HG03108 (cell line): ENCODE measurements around the gene ACSL5.
"Not testable (repeated sequence)": the region's sequence is repeated elsewhere in the genome, so short reads cannot be mapped to it uniquely, and the experiment has no call there.

Source experiments
- ATAC-seq: cut with Tn5 transposase; IDR thresholded peaks from one replicate; pipeline ENCODE4 v1.9.1; 2021; ENCODE audit warnings: moderate library complexity; ENCODE audit not compliant: unreplicated experiment

Gene ACSL5

DNA sequence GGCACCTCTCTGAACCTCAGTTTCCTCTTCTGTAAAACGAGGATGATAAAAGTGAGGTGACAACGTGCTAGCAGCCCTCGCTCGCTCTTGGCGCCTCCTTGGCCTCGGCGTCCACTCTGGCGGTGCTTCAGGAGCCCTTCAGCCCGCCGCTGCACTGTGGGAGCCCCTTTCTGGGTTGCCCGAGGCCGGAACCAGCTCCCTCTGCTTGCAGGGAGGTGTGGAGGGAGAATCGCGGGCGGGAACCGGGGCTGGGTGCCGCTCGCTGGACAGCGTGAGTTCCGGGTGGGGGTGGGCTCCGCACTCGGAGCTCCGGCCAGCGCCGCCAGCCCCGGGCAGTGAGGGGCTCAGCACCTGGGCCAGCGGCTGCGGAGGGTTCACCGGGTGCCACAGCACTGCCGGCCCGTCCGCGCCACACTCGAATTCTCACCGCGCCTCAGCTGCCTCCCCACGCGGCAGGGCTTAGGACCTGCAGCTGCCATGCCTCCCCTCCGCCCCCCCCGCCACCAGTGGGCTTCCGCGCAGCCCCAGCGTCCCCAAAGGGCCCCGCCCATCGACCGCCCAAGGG lies 24.3 kb upstream of the ACSL5 start:
- ATAC-seq, result no peak

GRCh38 chr10:112351146-112351545 lies 22.8 kb upstream of the ACSL5 start:
- ATAC-seq, result no peak

DNA sequence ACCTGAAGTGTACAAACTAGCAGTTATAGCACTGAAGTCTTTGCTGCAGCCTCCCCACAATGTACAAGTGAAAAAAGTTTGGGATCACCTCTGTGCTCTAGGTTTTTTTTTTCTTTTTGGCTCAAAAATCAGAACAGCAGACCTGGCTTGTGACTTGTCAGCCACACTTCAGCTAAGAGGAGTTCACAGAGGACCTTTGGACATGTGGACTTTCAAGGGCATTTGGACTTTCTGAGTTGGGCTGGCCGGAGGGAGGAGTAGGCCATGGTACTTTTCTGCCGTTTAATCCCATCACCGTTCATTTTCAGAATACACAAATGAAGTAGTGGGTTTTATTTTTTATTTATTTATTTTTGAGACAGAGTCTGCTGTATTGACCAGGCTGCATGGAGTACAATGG lies 21.9 kb upstream of the ACSL5 start:
- no peak for ATAC-seq

- no peak for ATAC-seq
Measured at GRCh38 chr10:112353046-112353445, 20.9 kb upstream of the ACSL5 start.

- no peak for ATAC-seq
Measured at GRCh38 chr10:112356686-112357085, 17.2 kb upstream of the ACSL5 start.

DNA sequence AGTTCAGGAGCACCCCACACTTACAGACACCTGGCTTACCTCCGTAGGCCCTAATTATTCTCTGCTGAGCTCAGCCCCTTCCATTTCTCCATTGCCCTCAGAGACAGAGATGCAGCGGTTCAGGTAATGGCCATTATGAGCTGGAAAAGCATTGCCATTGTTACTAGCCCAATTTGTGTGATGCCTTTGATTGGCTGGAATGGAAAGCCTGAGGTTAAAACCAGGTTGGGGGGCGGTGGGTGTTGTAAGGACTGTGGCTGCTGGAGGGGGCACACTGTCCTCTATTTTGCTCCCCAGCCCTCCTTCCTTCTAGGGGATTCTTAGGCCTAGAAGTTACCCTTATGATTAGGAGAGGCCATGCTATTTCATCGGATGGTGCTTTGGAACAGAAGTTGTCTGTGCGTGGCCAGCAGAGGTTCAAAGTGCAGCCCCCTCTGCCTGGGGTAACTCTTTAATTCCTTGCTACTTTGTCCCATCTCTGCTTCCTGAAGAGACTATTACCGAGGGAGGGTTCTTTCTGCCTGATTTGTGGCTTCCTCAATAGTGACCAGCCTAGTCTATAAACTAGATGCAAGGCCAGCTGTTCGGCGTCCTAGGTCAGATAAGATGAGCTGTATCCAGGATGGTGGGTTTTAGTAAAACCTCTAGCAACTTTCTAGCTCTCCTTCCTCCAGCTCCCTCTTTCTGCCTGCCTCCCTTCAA lies 14.2 kb upstream of the ACSL5 start:
- ATAC-seq, result no peak

GRCh38 chr10:112360308-112361270 lies 13.3 kb upstream of the ACSL5 start:
- ATAC-seq, result no peak

DNA sequence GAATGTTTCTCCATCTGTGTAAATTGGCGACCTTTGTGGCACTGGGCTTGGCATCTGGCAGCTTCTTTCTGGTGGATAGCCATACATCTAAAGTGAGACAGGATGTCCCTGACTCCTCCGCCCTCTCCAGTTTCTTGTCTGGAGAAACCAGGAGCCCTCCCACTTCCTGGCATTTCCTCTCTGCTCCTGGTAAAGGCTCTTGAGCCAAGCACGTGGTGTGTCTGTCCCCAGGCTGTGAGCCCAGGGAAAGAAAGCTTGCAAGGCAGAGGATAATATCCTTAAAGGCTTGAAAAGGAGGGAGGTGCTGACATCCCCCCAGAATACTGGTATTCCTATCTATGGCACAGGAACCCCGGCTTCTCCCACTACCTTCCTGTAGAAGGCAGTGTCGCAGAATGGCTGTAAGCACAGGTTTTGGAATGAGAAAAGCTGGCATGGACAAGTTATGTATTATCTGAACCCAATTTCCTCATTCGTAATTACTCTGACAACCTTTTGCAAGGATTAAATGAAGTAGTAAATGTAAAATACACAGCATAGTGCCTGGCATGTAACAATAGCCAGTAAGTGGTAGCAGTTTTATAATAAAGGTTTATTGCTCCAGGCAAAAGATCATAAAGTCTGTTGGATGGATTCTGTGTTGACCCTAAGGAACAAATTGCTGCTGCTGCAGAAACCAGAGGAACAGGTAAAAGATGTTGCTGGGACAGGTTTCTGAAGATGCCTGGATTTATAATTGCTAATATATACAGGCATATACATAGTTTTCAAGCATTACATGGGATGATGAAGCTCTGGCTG lies 11.8 kb upstream of the ACSL5 start:
- ATAC-seq, result no peak

- ATAC-seq, result no peak
Measured at GRCh38 chr10:112362833-112363232, 11.1 kb upstream of the ACSL5 start.

DNA sequence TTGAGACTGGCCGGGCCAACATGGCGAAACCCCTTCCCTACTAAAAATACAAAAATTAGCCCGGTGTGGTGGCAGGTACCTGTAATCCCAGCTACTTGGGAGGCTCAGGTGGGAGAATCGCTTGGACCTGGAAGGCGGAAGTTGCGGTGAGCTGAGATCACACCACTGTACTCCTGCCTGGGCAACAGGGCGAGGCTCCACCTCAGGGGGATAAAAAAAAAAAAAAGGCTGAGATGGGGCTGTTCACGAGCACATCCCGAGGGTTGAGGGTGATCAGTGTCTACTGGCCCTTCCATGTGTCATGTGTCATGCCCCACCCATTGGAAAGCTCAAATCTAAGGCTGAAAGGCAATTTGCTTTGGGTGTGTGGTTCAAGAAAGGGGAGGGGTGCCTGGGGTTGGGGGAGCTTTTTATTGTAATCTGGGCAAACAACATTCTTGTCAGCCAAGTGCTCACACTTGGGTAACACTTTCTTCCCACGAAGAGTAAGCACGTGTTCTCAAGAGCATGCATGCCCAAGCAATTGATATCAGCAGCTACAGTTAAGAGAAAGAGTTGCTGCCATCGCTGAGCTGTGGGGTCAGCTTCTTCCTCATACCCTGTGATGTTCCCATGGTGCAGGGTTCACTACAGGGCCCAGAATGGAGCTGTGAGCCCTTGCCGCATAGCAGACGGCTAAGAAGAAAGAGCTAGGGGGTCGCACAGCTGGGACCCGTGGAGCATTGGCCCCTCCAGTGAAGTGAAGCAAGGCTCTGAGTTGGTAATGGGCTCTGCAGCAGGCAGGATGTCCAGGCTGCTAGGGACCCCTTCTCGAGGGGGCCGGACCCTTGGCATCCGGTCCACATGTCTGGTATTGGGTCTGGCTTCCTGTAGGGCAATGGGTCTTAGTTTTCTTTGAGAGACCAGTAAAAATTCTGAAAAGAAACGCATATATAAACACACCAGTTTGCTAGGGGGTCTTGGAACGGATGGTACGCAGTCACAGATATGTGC lies 9.9 kb upstream of the ACSL5 start:
- no peak for ATAC-seq

GRCh38 chr10:112365014-112365432 lies 8.9 kb upstream of the ACSL5 start:
- ATAC-seq, result no peak

DNA sequence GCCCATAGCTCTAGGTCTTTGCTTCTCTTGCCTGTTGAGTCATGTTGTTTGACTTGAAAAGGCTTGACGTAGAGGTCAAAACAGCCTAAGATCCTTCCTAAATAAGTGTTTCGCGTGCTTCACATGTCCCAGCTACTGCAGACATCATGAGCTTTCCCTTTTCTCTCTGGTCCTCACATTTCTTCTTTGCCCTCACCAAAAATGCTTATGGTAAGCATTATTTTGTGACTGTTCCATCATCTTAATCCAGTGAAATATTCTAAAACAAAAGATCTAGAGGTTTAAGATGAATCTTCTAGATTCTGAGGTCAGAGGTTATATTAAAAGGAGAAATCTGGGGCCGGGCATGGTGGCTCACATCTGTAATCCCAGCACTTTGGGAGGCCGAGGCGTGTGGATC lies 8.5 kb upstream of the ACSL5 start:
- no peak for ATAC-seq

DNA sequence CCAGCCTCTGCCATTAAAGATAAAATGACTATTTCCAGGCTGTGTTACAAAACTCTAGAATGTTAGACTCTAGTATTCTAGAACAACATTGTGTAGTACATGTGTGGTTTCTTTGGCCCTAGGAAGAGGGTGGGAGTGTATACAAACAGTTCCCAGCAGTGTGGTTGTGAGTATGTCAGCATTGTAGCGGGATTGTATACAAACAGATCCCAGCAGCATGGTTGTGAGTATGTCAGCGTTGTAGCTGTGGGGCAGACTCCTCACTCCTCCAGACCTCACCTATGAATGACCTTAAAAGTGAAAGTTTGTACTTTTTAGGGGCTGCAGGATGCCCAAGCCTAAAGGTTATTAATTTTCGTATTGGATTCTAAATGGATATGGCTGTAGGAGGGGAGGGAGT lies 6.9 kb upstream of the ACSL5 start:
- ATAC-seq, result no peak

DNA sequence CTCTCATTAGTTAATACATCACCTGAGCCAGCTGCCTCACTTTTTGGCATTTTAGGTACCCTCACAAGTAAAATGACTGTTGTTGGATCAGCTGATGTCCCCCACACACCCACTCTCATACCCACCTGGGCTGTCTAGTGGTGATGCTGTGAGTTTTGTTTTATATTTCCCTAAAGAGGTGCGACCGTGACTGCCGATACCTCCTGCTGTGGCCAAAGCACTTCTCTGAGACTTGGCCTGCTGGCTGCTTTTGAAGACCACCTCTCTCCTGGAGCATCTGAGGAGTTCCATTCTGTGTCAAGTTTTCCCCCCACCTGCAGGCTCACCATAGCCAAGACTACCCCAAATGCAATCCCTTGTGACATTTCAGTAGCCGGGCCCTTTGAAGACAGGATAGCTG lies 6.4 kb upstream of the ACSL5 start:
- ATAC-seq, result no peak

GRCh38 chr10:112369495-112370423 lies 4.2 kb upstream of the ACSL5 start:
- peak; percentile 86 for ATAC-seq

DNA sequence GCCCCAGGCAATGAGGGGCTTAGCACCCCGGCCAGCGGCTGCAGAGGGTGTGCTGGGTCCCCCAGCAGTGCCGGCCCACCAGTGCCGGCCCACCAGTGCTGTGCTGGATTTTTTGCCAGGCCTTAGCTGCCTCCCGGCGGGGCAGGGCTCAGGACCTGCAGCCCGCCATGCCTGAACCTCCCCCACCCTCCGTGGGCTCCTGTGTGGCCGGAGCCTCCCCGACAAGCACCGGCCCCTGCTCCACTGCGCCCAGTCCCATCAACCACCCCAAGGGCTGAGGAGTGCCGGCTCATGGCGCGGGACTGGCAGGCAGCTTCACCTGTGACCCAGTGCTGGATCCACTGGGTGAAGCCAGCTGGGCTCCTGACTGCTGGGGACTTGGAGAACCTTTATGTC lies 3.5 kb upstream of the ACSL5 start:
- no peak for ATAC-seq

- ATAC-seq, result not testable (repeated sequence)
Measured at GRCh38 chr10:112371326-112371725, 2.6 kb upstream of the ACSL5 start.

DNA sequence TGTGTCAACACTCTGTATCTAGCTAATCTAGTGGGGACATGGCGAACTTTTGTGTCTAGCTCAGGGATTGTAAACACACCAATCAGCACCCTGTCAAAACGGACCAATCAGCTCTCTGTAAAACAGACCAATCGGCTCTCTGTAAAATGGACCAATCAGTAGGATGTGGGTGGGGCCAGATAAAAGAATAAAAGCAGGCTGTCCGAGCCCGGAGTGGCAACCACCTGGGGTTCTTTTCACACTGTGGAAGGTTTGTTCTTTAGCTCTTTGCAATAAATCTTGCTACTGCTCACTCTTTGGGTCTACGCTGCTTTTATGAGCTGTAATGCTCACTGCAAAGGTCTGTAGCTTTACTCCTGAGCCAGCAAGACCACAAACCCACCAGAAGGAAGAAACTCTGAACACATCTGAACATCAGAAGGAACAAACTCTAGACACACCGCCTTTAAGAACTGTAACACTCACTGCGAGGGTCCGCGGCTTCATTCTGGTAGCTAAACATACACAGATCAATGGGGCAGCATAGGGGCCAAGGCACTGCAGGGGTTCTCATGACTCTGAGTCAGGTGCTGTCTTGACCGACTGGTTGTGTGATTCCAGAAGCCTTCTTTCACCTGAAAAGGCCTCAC lies 1.6 kb upstream of the ACSL5 start:
- not testable (repeated sequence) for ATAC-seq
